HG03442 (cell line): Measurements from ENCODE around the gene SLC35G1.

Experiments
- ATAC-seq: cut with Tn5 transposase; IDR thresholded peaks from one replicate; pipeline ENCODE4 v1.9.1; 2021; ENCODE audit warnings: mild to moderate bottlenecking, moderate library complexity; ENCODE audit not compliant: unreplicated experiment

SLC35G1 gene, protein sequence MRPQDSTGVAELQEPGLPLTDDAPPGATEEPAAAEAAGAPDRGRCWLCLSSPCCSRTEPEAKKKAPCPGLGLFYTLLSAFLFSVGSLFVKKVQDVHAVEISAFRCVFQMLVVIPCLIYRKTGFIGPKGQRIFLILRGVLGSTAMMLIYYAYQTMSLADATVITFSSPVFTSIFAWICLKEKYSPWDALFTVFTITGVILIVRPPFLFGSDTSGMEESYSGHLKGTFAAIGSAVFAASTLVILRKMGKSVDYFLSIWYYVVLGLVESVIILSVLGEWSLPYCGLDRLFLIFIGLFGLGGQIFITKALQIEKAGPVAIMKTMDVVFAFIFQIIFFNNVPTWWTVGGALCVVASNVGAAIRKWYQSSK

DNA sequence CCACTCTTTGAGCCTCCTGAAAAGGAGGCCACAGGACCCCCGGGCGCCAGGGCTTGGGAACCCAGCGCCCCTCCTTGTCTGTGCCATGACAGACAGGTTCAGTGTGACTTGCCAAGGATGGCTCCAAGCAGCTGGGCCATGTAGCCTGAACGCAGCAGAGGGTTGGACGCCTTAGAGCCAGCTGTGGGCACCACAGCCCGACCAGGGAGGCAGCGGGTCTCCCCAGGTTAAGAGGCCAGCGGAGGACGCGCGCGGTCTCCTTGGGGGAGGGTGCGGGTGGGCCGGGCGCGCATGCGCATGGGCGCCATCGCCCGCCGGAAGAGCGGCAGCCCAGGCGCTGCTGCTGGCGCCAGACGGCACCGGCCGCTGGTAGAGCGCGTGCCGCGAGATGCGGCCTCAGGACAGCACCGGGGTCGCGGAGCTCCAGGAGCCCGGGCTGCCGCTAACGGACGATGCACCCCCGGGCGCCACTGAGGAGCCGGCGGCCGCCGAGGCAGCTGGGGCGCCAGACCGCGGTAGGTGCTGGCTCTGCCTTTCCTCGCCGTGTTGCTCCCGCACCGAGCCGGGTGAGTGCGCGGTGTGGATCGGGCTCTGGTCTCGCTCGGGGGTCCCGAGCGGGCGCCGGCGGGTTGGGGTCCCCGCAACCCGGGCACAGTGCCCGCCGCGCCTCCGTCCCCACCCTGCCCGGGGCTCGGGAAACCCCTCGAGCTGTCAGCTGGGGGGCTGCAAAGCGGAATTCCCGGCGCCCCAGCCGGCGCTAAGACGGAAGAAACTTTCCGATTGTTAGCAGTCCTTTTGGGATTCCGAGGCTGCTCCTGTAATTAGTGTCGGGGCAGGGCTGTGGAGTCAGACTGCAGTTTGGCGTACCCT, at the start of gene SLC35G1:
Gene SLC35G1 (plus strand): TSS at position 333 of the 870 bp plus-strand sequence. CDS start 56 bp downstream, at position 389.
- peak; percentile 85 for ATAC-seq

DNA sequence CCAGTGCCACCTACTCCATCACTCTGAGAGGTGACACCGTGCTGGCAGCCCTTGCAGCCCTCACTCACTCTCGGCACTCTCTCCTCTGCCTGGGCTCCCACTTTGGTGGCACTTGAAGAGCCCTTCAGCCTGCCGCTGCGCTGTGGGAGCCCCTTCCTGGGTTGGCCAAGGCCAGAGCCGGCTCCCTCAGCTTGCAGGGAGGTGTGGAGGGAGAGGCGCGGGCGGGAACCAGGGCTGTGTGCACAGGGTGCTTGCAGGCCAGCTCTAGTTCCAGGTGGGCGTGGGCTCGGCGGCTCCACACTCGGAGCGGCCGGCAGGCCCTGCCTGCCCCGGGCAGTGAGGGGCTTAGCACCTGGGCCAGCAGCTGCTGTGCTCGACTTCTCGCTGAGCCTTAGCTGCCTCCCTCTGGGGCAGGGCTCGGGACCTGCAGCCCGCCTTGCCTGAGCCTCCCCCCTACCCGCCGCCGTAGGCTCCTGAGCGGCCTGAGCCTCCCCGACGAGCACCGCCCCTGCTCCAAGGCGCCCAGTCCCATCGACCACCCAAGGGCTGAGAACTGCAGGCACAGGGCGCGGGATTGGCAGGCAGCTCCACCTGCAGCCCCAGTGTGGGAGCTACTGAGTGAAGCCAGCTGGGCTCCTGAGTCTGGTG, 48.7 kb upstream of the SLC35G1 start:
- no peak for ATAC-seq

DNA sequence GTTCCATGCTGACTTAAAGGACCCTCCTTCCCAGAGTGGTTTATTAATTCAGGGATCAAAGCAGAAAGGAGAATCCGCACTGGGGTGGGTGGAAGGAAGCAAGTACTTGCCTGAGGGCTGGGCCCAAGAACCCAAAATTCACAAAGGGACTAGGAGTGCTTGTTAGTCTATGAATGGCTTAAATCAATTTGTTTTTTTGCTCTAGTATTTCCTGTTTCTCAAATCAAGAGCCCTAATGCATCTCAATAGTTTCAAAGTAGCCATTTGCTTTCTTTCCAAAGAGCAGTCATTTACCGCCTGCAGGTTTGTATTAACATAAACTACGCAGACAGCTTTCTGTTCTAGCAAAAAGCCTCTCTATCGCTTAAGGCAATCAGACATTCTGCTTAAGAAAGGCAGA, 44.2 kb upstream of the SLC35G1 start:
- no peak for ATAC-seq

DNA sequence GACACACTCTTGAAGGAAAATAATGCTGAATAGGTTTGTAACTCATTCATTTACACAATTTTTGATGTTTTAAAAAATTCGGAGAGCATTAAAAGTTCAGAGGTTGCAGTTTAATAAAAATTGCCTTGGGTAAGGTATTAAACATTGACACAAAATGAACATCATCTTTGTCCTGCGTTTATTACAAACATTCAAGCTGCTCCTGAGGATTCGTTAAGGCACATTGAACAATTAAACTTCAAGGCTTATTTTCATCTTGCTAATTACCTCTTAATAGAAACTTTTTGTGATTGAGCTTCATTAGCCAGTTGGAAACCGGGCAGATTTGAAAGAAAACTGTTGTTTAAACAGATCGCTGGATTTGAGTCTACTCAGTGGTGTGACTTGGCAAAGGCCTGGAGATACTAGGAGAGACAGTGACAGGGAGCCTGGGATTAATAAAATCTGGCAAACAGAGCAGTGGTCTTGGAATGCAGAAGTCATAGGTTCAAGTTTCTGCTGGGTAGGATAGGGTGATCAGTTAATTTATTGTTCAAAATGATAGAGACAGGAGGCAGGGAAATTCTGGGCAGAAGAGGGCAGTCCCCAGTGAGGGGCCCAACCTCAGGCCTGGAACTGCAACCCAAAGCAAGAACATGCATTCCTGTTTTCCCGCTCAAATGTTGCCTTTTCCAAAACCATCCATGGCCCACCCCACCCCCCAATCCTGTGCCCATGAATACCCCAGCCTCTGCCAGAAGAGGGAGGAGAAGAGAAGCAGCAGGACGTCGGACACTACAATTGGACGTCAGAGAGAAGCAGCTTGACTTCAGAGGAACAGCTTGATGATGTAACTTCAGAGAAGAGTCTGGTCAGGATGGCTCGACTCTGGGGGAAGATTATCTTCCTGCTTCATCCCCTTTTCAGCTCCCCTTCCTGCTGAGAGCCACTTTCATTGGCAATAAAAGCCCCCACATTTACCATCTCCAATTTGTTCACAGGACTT, 43.5 kb upstream of the SLC35G1 start:
- no peak for ATAC-seq

DNA sequence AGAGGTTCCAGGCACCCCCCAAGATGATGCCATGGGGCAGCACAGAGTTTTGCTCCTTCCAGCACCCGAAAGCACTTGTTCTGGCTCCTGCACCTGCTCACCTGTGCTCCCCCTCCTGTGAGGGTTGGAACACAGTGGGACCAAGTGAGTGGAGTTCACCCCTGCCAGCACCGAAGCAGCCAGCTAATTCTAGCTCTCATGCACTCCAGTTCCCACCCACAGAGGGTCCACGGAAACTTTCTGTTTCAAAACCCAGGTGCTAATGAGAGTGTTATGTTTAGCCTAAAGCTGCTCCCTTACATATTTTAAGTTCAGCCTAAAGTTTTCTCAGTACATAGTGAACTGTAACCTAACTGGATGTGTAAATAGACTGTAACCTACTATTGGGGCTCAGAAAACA, 42.6 kb upstream of the SLC35G1 start:
- ATAC-seq = peak; percentile 68

DNA sequence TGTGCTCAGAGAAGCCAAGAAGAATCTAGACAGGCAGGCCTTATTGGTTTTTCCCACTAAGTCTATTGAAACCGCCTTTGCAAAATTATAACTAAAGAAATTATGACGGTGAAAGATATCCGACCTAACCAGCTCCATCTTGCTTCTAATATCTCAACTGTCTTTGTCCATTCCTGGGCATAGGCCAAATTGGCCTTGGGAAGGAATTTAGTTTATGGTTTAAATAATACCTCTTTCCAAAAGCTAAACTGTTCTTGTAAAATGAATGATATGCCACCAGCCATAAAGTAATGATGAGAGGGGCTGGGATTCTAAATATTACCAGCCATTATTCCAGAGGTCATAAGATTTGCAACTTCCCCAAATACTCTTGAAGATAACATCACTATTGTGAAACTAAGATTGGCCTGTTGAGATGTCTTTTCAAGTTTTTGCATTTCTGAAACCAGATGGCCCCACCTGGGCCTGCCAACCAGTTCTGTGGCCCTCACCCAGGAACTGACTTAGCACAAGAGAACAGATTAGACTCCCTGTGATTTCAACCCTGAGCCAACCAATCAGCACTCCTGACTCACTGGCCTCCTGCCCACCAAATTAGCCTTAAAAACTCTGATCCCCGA, 41.2 kb upstream of the SLC35G1 start:
- ATAC-seq = no peak

DNA sequence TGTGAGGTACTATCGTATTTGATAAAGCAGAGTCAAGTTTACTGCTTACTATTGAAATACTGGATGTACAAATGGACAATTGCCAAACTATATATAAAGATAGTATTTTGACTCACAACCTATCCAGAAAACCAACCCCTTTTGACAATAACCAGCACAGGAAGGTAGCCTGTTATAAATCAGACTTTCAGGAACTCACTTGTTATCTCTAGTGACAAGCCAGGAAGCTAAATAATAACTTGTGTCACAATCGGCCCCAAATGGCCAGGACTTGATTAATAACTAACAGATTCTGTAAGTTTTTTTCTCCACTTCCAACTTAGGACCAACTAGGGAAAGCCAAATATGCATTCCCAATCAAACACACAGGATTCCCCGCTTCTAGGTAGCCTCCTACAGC, 38.8 kb upstream of the SLC35G1 start:
- ATAC-seq = no peak

DNA sequence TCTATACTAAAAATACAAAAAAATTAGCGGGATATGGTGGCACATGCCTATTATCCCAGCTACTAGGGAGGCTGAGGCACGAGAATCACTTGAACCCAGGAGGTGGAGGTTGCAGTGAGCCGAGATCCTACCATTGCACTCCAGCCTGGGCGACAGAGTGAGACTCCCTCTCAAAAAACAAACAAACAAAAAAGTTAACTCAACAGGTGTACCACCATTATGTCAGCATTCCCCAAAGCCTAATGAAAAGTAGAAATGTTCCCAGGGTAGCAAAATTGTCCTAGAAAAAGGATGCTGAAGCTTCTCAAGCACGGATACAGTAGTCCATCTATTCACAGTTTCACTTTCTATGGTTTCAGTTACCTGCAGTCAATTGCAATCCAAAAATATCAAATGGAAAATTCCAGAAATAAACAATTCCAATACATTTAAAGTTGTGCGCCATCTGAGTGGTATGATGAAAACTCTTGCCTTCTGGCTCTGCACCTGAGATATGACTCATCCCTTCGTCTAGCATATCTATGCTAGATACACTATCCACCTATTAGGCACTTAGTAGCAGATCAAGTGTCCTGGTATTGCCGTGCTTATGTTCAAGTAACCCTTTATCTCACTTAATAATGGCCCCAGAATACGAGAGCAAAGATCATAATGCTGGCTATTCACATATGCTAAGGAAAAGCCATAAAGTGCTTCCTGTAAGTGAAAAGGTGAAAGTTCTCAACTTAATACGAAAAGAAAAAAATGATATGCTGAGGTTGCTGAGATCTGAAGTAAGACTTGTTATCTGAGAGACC, 37.2 kb upstream of the SLC35G1 start:
- ATAC-seq = no peak

DNA sequence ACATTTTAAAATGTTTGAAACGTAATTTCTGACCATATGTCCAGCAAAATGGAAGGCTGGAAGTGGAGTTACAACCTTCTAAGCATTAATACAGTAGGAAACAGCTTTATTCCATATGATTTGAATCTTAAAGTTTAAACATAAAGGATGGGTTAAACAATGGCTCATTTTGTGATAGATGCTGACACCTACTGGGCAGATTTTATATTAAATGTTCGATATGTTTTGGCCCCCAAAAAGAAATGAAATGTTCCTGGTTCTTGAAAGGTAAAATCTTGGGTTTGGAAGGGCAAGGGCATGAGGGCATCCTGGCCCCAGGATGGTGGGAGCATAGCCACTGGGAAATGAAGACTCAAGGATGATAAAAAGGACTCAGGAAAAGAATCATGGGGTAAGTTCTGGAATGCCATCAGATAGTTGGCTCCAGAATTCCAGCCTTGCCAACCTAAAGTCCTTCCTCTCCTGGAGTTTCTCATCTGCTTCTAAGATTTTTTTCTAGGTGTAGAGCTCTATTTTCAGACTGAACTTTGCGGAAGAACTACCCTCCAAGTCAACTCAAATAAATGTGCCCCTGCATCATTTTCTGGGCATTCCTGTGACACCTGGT, 34.6 kb upstream of the SLC35G1 start:
- ATAC-seq = no peak

DNA sequence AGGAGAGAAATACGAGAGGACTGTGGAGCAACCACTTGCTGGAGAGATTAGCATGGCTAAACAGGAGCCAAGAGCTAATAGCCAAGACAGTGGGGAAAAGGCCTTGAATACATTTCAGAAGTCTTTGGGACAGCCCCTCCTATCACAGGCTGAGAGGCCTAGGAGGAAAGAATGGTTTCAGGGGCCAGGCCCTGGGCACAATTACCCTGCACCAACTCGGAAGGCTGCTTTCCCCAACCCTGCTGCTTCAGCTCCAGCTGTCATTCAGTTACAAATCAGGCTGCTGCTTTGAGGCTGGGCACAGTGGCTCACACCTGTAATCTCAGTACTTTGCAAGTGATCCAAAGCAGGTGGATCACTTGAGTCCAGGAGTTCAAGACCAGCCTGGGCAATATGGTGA, 32.0 kb upstream of the SLC35G1 start:
- no peak for ATAC-seq

DNA sequence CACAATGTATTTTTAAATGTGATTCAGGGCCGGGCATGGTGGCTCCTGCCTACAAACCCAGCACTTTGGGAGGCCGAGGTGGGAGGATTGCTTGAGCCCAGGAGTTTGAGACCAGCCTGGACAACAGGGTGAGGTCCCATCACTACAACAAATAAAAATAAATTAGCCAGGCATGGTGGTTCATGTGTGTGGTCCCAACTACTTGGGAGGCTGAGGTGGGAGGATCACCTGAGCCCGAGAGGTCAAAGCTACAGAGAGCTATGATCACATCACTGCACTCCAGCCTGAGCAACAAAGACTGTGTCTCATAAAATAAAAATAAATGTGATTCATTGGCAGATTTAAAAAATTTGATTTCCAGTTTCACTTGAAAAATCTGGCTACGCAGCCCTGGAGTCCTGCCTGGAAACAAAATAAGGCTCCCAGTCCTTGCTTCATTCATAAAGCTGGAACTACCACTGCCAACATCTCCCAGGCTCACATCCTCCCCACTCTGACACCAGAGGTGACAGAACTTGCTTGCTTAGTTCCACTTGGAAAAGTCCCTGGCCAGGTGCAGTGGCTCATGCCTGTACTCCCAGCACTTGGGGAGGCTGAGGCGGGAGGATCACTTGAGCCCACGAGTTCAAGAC, 27.9 kb upstream of the SLC35G1 start:
- no peak for ATAC-seq

DNA sequence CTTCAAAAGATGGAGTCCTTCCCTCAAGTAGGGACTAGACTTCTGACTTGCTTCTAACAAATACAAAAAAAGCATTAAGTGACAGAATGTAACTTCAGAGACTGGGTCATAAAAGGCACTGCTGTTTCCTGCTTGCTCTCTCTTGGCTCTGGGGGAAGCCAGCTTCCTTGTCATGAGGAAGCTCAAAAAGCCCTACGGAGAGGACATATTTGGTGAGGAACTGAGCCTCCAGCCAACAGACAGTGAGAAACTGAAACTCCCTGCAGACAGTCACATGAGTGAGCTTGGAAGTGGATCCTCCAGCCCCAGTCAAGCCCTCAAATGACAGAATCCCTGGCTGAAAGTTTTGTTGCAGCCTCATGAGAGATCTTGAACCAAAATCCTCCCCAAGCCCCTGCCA, 26.3 kb upstream of the SLC35G1 start:
- no peak for ATAC-seq

DNA sequence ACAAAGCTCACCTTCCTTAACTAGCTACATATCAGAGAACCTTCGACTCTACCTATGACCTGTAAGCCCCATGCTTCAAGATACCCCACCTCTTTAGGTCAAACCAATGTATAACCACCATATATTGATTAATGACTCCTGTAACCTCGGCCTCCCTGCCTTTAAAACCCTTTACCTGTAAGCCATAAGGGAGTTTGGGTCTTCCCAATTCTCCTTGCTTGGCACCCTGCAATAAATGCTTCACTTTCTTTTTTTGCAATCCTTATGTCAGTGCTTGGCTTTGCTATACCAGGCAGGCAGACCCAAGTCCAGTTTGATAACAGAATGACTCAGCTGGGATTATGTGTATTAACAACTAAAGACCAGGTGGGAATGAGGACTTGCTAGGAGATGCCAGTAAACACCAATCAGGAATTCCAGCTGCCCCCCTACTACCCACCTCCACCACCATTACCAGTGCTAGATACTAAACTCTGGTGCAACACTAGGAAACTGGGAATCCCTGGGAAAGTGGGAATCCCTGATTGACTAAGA, 22.0 kb upstream of the SLC35G1 start:
- ATAC-seq = no peak

DNA sequence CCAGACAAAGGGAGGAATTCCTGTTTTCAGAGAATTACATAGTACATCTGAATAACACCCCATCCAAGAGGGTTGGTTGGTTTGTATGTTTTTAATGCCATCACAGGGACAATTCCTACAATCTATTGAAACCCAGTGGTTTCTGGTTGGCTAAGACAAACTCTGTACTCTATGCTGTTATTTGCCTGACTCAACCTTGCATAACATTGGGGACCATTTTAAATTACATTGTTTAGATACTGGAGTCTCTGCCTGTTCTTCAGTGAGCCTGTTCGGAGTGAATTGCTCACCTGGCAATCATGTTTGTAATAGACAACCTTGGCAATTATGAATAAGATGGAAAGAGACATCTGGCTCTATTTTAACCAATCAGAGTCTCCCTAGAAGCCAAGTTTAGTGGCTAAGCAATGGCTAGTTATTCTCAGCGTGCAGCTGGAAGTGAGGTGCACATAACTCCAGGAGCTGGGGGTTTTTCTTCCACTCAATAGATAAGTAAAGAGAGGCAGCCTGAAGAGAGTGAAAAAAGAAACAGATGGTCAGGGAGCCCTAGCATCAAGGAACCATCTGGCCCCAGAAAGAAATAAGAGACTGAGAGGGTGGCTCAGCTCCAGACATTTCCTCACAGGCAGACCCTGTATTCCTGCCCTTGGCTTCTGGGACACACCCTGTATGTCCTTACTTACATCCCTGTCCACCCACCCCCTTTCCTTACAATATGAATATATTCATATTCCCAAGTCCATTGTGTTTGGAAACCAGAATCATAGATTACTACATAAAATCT, 21.2 kb upstream of the SLC35G1 start:
- ATAC-seq = no peak

DNA sequence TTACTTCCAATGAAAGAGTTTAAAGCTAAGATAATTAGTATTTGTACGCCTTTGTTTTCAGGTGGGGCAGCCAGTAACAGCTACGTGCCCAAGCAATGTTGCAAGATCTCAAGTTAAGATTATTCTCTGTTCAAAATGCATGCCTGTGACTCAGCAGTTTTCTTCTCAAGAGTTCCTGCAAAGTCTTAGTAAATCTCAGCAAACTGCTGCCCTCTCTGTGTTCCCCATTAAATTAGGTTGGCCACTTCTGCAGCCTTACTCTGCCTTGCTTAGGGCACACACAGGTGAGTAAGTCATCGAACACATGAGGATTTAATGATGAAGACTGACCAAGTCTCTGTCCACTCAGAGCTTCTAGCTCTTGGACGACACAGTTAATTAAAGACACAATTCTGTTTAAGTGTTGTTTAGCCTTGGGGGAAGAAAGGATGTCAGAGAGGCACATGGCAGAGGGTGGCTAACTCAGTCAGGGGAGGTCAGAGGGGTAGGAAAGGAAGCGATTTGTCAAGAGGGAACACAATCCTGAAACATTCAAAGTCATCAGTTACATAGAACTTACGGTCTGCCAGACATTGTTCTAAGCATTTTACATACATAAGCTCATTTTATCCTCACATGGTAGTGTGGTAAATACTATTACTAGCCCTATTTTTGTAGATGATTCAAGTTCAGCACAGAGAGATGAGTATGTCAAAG, 20.2 kb upstream of the SLC35G1 start:
- no peak for ATAC-seq

DNA sequence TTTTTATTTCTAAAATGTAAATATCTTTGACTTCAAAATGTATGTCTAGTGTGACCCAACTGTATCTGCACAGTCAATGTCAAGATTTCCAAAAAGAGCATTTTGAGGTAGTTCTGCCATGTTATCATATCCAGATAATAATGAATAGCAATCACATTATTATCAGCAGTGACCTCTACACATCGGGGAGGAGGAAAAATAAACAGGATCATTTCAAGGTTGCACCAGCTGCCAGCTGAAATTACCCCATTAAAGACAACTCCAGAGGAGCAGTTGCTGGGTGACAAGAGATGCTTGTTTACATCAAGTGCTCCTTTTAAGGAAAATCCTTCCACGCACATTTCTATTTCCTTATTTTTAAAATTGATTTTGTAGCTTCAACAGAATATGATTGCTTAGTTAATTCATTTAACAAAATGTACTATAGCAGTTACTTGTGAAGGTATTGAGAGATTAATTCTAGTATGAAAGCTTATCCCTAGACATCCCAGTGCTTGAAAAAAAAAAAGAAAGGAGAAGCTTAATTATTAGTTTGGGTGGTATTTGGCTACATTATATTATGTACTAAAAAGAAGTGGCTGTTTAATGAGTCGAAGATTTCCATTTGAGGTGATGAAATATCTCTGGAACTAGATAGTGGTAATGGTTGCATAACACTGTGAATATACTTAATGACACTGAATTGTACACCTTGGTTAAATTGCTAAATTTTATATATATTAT, 19.3 kb upstream of the SLC35G1 start:
- no peak for ATAC-seq
